OCI-LY7 (cell line): Measurements from ENCODE around the gene SLC6A6. TPM values are rescaled to one million over a fixed set of nuclear protein-coding genes. Genes with fewer than 3 reads are reported as not detected.

Experiments used
- BruUV-seq: library from RNA; stranded (reverse); fragments of 400-500 nt; replicated peaks from 2 replicates; lab custom pipeline; 2021; lab: Mats Ljungman, UMichigan
- CTCF ChIA-PET: fragments of 300-600 bp; sonication (Branson Sonifier 250); formaldehyde crosslinking; loops from one replicate; lab custom pipeline; 2022; ENCODE audit warnings: antibody characterized with exemption; ENCODE audit not compliant: unreplicated experiment; lab: Charles Lee
- POLR2A ChIA-PET: fragments of 300-600 bp; sonication (Branson Sonifier 250); formaldehyde crosslinking; loops from one replicate; lab custom pipeline; 2022; ENCODE audit warnings: antibody characterized with exemption; lab: Charles Lee
- DNase-seq: peaks from one replicate; pipeline ENCODE4 v3.0.0-alpha.2; 2015; ENCODE audit warnings: low spot score
- H2AFZ ChIP-seq: fragments of 200-600 bp; sonication (generic), shearing (Covaris generic); 2 replicates; pipeline ENCODE4 v1.6.1; 2014; ENCODE audit warnings: mild to moderate bottlenecking, antibody characterized with exemption, low read length, moderate library complexity
- H3K27ac ChIP-seq: fragments of 200-600 bp; sonication (generic); 2 replicates; pipeline ENCODE4 v1.5.1; 2014; ENCODE audit warnings: mixed run types, low read depth, mild to moderate bottlenecking, moderate library complexity, low read length, inconsistent platforms; ENCODE audit not compliant: poor library complexity, severe bottlenecking
- H3K36me3 ChIP-seq: fragments of 200-600 bp; sonication (generic); 2 replicates; pipeline ENCODE4 v1.6.1; 2014; ENCODE audit warnings: mild to moderate bottlenecking, antibody characterized with exemption, low read length, moderate library complexity, mixed read lengths; ENCODE audit not compliant: insufficient read depth
- H3K4me1 ChIP-seq: fragments of 200-600 bp; sonication (generic); 2 replicates; pipeline ENCODE4 v1.5.1; 2014; ENCODE audit warnings: mild to moderate bottlenecking, low read length; ENCODE audit not compliant: insufficient read depth, poor library complexity, severe bottlenecking
- H3K4me2 ChIP-seq: fragments of 200-600 bp; sonication (generic); 2 replicates; pipeline ENCODE4 v1.6.1; 2014; ENCODE audit warnings: mild to moderate bottlenecking, low read length
- H3K4me3 ChIP-seq: fragments of 200-600 bp; sonication (generic); 2 replicates; pipeline ENCODE4 v1.5.1; 2014; ENCODE audit warnings: mild to moderate bottlenecking, low read depth, low read length; ENCODE audit not compliant: poor library complexity, severe bottlenecking
- H3K79me2 ChIP-seq: fragments of 200-600 bp; sonication (generic); 2 replicates; pipeline ENCODE4 v1.6.1; 2016; ENCODE audit warnings: low read depth, mild to moderate bottlenecking, low read length, moderate library complexity, mixed read lengths; ENCODE audit not compliant: insufficient read depth
- H3K9me2 ChIP-seq: fragments of 200-600 bp; sonication (generic); 2 replicates; pipeline ENCODE4 v1.6.1; 2016; ENCODE audit warnings: mild to moderate bottlenecking, low read length, mixed read lengths; ENCODE audit not compliant: insufficient read depth
- H3K9me3 ChIP-seq: fragments of 200-600 bp; sonication (generic); 2 replicates; pipeline ENCODE4 v1.6.1; 2014; ENCODE audit warnings: mild to moderate bottlenecking, mixed run types, low read length, mixed read lengths
- H4K20me1 ChIP-seq: fragments of 200-600 bp; sonication (generic); 2 replicates; pipeline ENCODE4 v1.6.1; 2014; ENCODE audit warnings: mild to moderate bottlenecking, antibody characterized with exemption, low read length, moderate library complexity, mixed read lengths; ENCODE audit not compliant: insufficient read depth
- EZH2phosphoT487 ChIP-seq: fragments of 200-600 bp; sonication (generic); IDR thresholded peaks from 2 replicates; pipeline ENCODE4 v1.6.1; 2018; ENCODE audit warnings: low read depth, borderline replicate concordance, mild to moderate bottlenecking, mixed run types, antibody characterized with exemption, low read length, moderate library complexity, mixed read lengths
- intact Hi-C: fragments of 100-400 bp; cut with micrococcal nuclease; formaldehyde crosslinking; loops from one replicate; pipeline ENCODE4 v1.10.0; 2022; ENCODE audit not compliant: unreplicated experiment
- total RNA-seq, 2 experiments: library from RNA; depleted of rRNA in 1 of 2; stranded (reverse); fragments of >200 nt in 1 of 2; shearing (Covaris generic) in 1 of 2; gene quantifications; 2 replicates each; pipeline ENCODE4 v1.2.3, GENCODE V29; 2014 to 2022
- TF ChIP-seq, protein P1 (sequence below): fragments of 200-600 bp; sonication (generic); conservative IDR thresholded peaks from 2 replicates; pipeline ENCODE4 v1.5.1; 2014; ENCODE audit warnings: mild to moderate bottlenecking, antibody characterized with exemption, low read length, moderate library complexity, mixed read lengths

The SLC6A6 gene
- total RNA-seq, 2 experiments from 2014 or later = 43.0 to 51.8 TPM

DNA sequence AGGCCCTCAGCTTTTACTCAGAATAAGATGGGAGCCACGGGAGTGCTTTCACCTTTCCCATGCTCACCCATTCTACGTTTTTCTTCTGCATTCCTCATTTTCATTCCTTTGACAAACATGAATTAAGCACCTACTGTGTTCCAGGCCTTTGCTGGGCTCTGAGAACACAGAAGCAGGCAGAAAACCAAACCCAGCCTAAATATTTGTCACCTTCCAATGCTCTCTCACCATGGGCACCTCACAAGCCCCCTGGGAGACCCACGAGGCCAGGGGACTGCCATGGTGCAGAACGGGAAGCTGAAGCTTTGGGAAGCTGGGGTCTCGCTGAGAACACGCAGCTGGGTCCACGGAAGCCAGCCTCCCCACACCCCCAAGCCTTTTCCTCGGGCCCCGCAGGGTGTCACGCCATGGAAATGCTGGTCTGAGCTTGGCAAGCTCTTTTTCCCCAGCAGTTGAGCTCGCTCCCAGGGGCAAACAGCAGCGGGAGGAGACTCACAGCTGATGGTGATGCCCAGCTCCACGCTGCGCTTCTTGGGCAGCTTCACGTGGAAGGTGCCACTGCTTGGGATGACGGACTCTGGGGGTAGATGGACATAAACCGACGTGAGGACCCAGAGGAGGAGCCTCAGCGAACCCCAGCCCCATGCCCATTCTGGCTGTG lies 110.0 kb downstream of the SLC6A6 start:
- Histone ChIP-seq H3K36me3 (no peaks in the 10 kb centered on the region), H3K4me1 (no peaks in the 10 kb centered on the region), H4K20me1 (no peaks in the 10 kb centered on the region), H2AFZ (no peak overlapping the region), H3K9me2 (no peaks in the 10 kb centered on the region), H3K4me3 (no peak overlapping the region), H3K79me2 (no peaks in the 10 kb centered on the region), H3K27ac (no peak overlapping the region), H3K4me2 (no peak overlapping the region), H3K9me3 (no peaks in the 10 kb centered on the region)
- TF ChIP-seq, protein P1, sequence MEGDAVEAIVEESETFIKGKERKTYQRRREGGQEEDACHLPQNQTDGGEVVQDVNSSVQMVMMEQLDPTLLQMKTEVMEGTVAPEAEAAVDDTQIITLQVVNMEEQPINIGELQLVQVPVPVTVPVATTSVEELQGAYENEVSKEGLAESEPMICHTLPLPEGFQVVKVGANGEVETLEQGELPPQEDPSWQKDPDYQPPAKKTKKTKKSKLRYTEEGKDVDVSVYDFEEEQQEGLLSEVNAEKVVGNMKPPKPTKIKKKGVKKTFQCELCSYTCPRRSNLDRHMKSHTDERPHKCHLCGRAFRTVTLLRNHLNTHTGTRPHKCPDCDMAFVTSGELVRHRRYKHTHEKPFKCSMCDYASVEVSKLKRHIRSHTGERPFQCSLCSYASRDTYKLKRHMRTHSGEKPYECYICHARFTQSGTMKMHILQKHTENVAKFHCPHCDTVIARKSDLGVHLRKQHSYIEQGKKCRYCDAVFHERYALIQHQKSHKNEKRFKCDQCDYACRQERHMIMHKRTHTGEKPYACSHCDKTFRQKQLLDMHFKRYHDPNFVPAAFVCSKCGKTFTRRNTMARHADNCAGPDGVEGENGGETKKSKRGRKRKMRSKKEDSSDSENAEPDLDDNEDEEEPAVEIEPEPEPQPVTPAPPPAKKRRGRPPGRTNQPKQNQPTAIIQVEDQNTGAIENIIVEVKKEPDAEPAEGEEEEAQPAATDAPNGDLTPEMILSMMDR = no peak
- TF ChIP-seq EZH2phosphoT487 = no peak
- BruUV-seq = no TSS peak
- no peak for DNase-seq
- intact Hi-C loops = no loop called here
- POLR2A ChIA-PET = no interaction called here
- CTCF ChIA-PET = no interaction called here

DNA sequence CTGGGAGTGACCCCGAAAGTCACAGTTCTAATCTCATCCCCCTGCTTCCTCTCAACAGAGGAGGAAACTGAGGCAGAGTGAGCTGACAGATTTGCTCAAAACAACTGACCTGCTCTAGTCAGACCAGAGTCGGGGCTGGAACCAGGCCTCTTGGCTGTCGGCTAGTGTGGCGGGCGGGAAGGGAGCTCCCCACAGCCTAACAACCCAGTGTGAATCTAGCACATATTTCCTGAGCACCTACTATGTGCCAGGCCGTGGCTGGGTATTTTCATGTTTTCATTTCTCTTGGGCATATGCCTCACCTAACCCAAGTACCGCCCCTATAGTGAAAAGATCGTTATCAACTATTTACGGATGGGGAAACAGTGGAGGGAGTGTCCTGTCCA lies 110.5 kb downstream of the SLC6A6 start:
- Histone ChIP-seq H3K4me3 (no peak overlapping the region), H4K20me1 (no peaks in the 10 kb centered on the region), H3K27ac (no peak overlapping the region), H3K36me3 (no peaks in the 10 kb centered on the region), H3K79me2 (no peaks in the 10 kb centered on the region), H3K9me2 (no peaks in the 10 kb centered on the region), H3K4me2 (no peak overlapping the region), H2AFZ (no peak overlapping the region), H3K4me1 (no peaks in the 10 kb centered on the region), H3K9me3 (no peaks in the 10 kb centered on the region)
- ChIA-PET POLR2A (no interaction called here), CTCF (interaction anchor here (0.6 kb wide), 1 partner anchor 254 kb away, joined by 3 read pairs; no protein-coding TSS in a partner anchor)
- TF ChIP-seq EZH2phosphoT487 = no peak
- TF ChIP-seq, protein P1 = no peak
- intact Hi-C loops = no loop called here
- DNase-seq = no peak
- BruUV-seq = no TSS peak

DNA sequence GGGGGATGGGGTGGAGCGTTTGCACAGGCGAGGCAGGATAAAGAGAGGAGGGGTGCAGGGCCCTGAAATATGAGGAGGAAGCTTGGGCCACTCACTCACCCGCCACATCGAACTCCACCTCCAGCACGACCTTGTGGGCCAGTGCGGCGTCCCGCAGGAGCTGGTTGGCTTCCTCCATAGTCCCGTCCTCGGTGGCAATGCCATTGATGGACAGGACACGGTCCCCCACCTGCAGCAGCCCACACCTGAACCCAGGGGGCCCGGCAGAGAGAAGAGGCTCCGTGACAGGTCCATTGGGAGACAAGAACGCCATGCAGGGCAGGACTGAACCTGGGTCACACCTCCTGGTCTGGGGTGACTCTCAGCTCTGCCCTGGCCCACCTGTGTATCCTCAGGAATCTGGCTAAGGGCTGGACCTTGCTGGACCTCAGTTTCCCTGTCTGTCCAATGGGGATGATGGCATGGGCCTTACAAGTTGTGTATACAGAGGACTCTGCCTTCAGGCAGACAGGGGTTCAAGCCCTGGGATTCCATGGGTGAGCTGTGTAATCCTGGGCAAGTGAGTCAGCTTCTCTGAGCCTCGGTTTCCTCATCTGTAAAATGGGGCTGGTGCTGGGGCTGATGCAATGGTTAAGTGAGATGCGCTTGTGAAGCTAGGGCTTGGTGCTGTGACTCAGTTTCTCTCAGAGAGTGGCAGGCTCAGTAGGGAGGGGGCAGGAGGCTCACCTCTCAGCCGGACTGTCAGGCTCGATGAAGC lies 111.3 kb downstream of the SLC6A6 start:
- Histone ChIP-seq H3K36me3 (no peaks in the 10 kb centered on the region), H3K9me3 (no peaks in the 10 kb centered on the region), H3K9me2 (no peaks in the 10 kb centered on the region), H3K4me2 (no peak overlapping the region), H3K27ac (no peak overlapping the region), H4K20me1 (no peaks in the 10 kb centered on the region), H3K4me3 (no peak overlapping the region), H2AFZ (no peak overlapping the region), H3K4me1 (no peaks in the 10 kb centered on the region), H3K79me2 (no peaks in the 10 kb centered on the region)
- no peak for TF ChIP-seq EZH2phosphoT487
- TF ChIP-seq, protein P1 = no peak
- DNase-seq = no peak
- no TSS peak for BruUV-seq
- ChIA-PET CTCF (interaction anchor here (0.6 kb wide), 1 partner anchor 254 kb away, joined by 3 read pairs; no protein-coding TSS in a partner anchor), POLR2A (no interaction called here)
- intact Hi-C loops = no loop called here
